Bronchial epithelial cell (primary cell): Measurements from ENCODE around the gene KLF6. TPM values are rescaled to one million over a fixed set of nuclear protein-coding genes. Genes with fewer than 3 reads are reported as not detected.
A peak's percentile ranks its signal among the peaks of the same experiment; 100 is the strongest.

Experiments used
- DNase-seq: peaks from one replicate; pipeline ENCODE4 v3.0.0-alpha.2; 2010; ENCODE audit warnings: low read depth
- FAIRE-seq: peaks from 2 replicates; lab custom pipeline; 2011; peaks lifted over from hg19 to GRCh38; lab: Jason Lieb, UNC
- H3K27me3 ChIP-seq: 2 replicates; pipeline ENCODE4 v1.5.1; 2011; ENCODE audit warnings: low read length; ENCODE audit not compliant: control insufficient read depth, insufficient read depth
- H3K36me3 ChIP-seq: 2 replicates; pipeline ENCODE4 v1.5.1; 2011; ENCODE audit warnings: low read length; ENCODE audit not compliant: control insufficient read depth, insufficient read depth
- H3K4me3 ChIP-seq: 2 replicates; pipeline ENCODE4 v1.5.1; 2011; ENCODE audit warnings: mild to moderate bottlenecking, low read depth, low read length, control low read depth
- total RNA-seq: library from RNA; depleted of rRNA; stranded (reverse); fragments of >200 nt; gene quantifications from 2 replicates; pipeline ENCODE4 v1.2.1, GENCODE V29; 2014
- TF ChIP-seq, protein P1 (sequence below): IDR thresholded peaks from 2 replicates; pipeline ENCODE4 v1.5.1; 2011; ENCODE audit warnings: mild to moderate bottlenecking, moderate library complexity, low read length, control low read depth, inconsistent platforms; ENCODE audit not compliant: insufficient read depth, severe bottlenecking

KLF6 gene
- total RNA-seq, 1 donor from 2014 or later = 70.6 TPM

DNA sequence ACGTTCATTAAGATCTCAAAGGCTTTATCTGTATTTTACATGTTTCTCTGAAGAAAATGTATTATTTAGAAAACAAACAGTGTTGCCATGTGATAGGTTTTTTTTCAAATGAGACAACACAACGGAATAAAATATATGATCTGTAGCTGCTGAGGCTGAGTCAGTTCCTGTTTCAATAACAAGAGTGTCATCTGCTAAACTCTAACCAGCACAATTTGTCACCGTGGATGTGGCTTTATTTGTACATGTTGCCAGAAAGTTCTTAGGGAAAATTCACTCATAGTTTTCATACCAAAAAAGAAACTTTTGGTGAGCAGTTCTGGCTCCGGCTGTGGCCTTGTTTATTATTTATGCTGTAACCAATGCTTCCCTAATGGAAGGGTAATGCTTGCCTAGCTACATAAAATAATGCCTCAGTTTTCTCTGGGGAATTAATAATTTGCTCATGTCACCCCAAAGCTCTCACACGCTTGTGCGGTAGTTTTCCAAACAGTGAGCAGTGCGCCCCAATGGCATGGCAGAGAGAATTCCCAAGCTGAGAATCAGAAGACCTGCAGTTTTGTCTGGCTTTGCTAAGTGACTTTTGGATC is 20.3 kb upstream of the KLF6 start:
- Histone ChIP-seq H3K36me3 (no peaks in the 10 kb centered on the region), H3K27me3 (no peaks in the 10 kb centered on the region), H3K4me3 (no peak overlapping the region)
- TF ChIP-seq, protein P1, sequence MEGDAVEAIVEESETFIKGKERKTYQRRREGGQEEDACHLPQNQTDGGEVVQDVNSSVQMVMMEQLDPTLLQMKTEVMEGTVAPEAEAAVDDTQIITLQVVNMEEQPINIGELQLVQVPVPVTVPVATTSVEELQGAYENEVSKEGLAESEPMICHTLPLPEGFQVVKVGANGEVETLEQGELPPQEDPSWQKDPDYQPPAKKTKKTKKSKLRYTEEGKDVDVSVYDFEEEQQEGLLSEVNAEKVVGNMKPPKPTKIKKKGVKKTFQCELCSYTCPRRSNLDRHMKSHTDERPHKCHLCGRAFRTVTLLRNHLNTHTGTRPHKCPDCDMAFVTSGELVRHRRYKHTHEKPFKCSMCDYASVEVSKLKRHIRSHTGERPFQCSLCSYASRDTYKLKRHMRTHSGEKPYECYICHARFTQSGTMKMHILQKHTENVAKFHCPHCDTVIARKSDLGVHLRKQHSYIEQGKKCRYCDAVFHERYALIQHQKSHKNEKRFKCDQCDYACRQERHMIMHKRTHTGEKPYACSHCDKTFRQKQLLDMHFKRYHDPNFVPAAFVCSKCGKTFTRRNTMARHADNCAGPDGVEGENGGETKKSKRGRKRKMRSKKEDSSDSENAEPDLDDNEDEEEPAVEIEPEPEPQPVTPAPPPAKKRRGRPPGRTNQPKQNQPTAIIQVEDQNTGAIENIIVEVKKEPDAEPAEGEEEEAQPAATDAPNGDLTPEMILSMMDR = no peak
- DNase-seq (peak; percentile 92), FAIRE-seq (no peak)

DNA sequence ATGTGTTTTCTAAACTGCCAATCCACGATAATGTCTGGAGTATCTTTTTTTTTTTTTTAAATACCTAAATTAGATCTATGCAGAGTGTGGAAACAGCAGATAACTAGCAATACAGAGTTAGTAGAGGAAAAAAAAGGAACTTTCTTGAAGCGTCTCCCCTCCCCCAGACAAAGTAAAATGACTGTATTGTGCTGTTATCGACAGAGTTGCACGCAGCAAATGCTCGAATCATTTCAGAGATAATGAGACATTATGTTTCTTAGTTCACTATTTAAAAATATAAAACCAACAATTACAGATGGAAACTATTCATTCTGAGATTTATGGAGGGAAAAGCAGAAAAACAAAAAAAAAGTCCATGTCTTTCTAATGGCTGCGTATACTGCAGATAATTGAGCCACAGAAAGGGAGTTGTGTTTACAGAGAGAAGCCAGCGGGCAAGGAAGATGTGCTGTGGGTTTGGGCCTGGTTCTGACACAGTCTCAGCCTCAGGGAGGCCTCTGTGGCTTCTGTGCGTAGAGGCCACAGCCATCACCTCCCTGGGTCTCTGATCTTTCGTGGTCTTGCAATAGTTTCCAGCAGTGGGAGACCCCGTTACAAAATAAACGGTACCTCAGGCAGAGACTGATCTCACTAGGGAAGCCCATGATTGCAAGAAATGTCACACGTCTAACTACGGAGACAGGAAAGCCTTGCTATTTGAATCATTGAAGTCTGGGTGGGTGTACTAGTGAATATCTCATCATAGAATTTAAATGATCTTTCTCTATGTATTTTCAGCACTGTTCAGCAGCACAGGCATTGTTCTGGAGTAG is 19.1 kb upstream of the KLF6 start:
- Histone ChIP-seq H3K4me3 (no peak overlapping the region), H3K36me3 (no peaks in the 10 kb centered on the region), H3K27me3 (no peaks in the 10 kb centered on the region)
- FAIRE-seq (no peak), DNase-seq (no peak)
- TF ChIP-seq, protein P1 = no peak

DNA sequence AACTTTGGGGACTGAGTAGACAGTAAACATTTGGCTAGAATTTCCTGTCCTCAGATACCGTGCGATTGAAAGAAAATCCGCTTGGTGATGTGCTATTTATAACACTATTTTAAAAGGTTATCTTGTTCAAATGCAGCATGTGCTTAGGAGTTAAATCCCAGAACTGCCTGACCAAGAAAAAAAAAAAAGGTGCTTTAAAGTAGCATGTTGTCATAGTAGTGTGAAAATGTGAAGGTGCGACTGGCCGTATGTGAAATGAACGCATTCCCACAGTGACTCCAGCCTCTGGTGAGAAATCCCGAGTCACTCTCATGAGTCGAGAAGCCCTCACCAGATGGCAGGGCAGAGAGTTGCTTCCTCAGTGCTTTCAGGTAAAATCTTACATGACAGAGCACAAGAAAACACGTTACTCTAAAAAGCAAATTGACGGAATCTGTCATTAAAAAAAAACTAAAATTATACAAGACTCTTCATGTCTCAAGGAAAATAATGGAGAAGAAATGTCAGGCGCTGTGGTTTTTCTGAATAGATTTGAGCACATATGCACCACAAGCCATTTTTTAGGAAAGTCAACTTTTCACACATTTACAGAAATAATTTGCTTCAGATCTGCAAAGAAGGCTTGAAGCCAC is 18.4 kb upstream of the KLF6 start:
- DNase-seq (peak; percentile 82), FAIRE-seq (no peak)
- H3K27me3 ChIP-seq = no peaks in the 10 kb centered on the region
- TF ChIP-seq, protein P1 = no peak
- H3K36me3 ChIP-seq = no peaks in the 10 kb centered on the region
- no peak overlapping the region for H3K4me3 ChIP-seq

DNA sequence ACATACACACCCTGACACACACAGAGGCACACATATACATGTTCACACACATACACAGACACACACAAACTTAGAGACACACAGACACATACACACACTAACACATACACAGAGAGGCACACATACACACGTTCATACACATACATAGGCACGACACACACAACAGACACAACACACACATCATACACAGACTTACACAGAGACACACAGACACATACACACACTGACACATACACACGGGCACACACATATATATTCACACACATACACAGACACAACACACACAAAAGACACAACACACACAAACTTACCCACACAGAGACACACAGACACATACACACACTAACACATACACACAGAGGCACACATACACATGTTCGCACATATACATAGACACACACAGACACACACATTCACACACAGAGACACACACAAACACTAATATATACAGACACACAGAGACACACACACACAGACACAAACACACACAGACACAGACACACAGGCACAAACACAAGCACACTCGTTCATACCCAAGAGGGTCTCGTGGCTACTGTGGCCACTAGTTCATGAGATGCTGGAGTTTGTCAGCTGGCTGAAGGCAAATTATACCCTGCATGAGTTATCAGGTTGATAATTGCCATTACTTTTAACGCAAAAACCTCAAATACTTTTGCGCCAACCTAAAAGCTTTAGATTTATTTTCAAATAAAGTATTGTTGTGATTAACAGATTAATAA is 17.7 kb upstream of the KLF6 start:
- Histone ChIP-seq H3K36me3 (no peaks in the 10 kb centered on the region), H3K4me3 (no peak overlapping the region), H3K27me3 (no peaks in the 10 kb centered on the region)
- no peak for DNase-seq
- no peak for FAIRE-seq
- TF ChIP-seq, protein P1 = no peak

GRCh38 chr10:3801558-3802192 is 16.7 kb upstream of the KLF6 start:
- Histone ChIP-seq H3K4me3 (no peak overlapping the region), H3K27me3 (no peaks in the 10 kb centered on the region), H3K36me3 (no peaks in the 10 kb centered on the region)
- FAIRE-seq (no peak), DNase-seq (no peak)
- TF ChIP-seq, protein P1 = no peak
